Measurements from ENCODE around the gene ABTB2.

Gene ABTB2

DNA sequence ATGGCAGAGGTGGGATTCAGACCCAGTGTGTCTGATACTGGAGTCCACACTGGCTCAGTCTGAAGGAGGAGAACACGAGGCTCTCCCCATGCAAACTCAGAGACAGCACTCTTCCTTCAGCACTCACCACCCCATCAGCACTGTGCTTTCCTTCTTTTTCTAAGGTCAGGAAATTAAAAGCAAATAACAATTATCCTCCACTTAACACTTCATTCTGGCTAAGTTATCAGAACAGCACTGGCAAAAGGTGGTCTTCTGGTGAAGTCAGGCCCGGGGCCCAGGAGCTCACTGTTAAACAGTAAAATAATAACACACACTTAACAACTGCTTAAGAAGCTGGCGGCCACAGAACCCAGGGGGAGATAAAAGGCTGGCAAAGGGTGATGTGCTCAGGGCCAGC is 145.2 kb downstream of the ABTB2 start:
- TF ChIP-seq, protein P1, sequence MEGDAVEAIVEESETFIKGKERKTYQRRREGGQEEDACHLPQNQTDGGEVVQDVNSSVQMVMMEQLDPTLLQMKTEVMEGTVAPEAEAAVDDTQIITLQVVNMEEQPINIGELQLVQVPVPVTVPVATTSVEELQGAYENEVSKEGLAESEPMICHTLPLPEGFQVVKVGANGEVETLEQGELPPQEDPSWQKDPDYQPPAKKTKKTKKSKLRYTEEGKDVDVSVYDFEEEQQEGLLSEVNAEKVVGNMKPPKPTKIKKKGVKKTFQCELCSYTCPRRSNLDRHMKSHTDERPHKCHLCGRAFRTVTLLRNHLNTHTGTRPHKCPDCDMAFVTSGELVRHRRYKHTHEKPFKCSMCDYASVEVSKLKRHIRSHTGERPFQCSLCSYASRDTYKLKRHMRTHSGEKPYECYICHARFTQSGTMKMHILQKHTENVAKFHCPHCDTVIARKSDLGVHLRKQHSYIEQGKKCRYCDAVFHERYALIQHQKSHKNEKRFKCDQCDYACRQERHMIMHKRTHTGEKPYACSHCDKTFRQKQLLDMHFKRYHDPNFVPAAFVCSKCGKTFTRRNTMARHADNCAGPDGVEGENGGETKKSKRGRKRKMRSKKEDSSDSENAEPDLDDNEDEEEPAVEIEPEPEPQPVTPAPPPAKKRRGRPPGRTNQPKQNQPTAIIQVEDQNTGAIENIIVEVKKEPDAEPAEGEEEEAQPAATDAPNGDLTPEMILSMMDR (IDR thresholded peaks at IDR 0.05; ENCODE audit: low read depth, low read length, missing control alignments), result no peak
- DNase-seq (ENCODE audit: extremely low read depth, low read depth), result no peak
- H3K4me3 ChIP-seq (replicated peaks; ENCODE audit: low read depth, low read length), result no peak overlapping the region

DNA sequence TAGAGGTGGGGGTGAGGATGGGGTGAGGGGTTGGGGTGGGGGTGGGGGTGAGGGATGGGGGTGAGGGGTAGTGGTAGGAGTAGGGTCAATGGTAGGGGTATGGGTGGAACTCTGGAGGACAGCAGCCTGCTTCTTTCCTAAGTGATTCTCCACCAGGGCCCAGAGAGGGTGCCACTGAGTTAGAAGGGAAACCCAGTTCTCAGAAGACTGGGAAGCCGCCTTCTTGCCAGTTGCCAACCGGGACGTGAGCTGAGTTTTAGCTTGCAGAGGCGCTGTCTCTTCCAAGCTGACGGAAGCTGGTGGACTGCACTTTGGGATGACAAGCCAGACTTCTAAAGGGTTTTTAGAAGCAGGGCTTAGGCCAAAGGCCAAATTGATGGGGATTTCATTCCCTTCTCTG is 148.0 kb downstream of the ABTB2 start:
- TF ChIP-seq, protein P1 (IDR thresholded peaks at IDR 0.05; ENCODE audit: low read depth, low read length, missing control alignments), result peak; percentile 2
- DNase-seq (ENCODE audit: extremely low read depth, low read depth), result no peak
- H3K4me3 ChIP-seq (replicated peaks; ENCODE audit: low read depth, low read length), result no peak overlapping the region

DNA sequence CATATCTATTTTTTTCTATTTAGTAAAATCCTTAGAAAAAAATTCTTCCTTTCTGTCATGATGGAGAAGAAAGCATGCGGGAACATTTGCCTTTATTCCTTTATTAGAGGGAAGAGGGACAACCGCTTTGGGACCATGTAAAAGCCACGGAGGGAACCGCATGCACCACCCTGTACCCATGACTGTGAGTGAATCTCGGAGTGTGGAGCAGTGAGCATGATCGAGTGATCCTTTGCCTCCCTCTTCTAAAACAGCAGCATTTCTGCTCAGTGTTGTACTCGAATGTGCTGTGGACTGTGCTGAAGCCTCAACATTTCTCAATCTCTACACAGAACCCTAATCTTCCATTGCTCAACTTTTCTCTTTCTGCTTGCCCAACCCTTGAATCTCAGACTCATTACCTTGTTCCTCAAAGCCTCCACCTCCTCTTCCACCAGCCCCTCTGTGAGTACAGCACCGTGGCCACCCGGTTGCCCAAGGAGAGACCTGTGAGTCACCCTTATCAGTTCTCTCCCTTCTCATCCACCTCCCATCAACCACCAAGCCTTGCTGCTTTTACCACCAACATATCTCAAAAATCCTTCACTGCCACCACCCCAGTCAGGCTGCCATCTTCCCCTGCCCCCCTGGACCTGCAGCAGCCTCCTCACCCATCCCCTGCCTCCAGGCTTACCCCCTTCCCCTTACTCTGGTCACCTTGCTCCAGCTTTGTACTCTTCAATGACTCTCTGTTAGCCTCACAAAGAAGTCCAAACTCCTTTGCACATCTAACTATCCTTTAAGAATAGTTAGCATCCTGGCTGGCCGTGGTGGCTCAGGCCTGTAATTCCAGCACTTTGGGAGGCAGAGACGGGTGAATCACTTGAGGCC is 149.3 kb downstream of the ABTB2 start:
- no peak for DNase-seq (ENCODE audit: extremely low read depth, low read depth)
- no peak overlapping the region for H3K4me3 ChIP-seq (replicated peaks; ENCODE audit: low read depth, low read length)
- TF ChIP-seq, protein P1 (IDR thresholded peaks at IDR 0.05; ENCODE audit: low read depth, low read length, missing control alignments), result no peak

DNA sequence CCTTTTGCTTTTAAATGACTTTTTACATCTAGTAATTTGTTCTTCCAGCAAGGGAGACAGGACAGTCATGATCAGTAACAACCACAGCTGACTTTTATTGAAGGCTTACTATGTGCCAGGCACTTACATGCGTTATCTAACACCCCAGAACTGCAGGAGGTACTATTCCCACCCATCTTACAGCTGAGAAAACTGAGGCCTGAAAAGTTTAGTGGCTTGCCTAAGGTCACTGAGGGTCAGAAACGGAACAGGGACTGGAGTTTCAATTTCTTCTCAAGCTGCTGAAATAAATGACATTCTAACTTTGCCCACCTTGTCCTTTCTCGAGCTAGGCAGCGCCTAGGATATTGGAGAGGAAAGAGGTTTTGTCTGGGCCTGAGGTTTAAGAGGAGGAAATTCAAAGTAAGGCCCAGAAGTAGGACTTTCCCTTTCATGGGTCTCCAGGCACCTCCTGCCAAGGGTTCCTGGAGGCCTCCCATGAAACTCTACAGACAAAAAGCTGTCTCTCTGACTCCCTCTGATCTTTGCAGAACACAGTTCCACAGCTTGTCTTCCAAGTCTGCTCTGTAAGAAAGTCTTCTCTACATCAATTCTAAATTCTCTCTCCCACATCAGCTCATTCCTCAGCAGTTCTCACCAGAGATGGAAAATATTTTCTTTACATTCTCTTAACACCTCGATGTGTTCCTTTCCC is 150.2 kb downstream of the ABTB2 start:
- TF ChIP-seq, protein P1 (IDR thresholded peaks at IDR 0.05; ENCODE audit: low read depth, low read length, missing control alignments), result no peak
- no peak overlapping the region for H3K4me3 ChIP-seq (replicated peaks; ENCODE audit: low read depth, low read length)
- no peak for DNase-seq (ENCODE audit: extremely low read depth, low read depth)

DNA sequence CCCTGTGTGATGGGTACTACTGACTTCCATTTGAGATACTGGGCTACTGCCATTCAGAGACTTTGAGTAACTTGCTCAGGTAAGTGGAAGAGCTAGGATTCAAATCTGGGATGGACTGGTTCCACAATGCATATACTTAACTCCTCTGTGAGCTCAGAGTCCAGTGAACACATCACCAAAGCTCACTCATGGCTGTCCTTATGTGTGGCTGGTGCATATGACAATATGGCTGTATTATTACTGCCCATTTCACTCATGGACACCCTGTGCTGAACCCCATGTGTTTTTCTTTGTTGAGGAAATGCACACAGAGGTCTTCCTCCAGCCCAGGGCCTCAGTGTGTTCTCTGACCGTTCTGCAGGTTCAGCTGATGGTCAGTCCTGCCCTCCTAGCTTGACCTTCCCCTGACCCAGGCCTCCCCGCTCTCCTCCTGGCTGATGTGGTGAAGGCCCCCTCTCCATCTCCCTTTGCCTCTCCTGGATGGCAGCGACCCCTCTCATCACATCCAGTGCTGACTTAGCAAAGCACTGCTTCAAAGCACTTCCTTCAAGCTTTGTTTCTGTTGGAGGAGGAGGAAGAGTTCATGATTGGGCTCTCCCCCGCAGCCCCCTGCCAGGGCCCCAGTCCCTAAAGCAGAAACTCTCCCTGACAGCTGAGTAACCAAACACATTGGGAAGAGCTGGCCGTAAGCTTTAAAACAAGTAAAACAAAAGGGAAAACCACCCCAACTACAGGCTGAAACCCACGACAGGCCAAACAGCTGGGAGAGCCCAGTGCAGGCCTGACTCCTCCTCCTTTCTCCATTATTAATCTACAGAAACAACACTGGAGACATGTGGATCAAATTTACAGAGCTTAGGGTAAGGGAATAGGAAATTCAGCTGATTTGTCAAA is 151.2 kb downstream of the ABTB2 start:
- TF ChIP-seq, protein P1 (IDR thresholded peaks at IDR 0.05; ENCODE audit: low read depth, low read length, missing control alignments), result no peak
- no peak overlapping the region for H3K4me3 ChIP-seq (replicated peaks; ENCODE audit: low read depth, low read length)
- no peak for DNase-seq (ENCODE audit: extremely low read depth, low read depth)

DNA sequence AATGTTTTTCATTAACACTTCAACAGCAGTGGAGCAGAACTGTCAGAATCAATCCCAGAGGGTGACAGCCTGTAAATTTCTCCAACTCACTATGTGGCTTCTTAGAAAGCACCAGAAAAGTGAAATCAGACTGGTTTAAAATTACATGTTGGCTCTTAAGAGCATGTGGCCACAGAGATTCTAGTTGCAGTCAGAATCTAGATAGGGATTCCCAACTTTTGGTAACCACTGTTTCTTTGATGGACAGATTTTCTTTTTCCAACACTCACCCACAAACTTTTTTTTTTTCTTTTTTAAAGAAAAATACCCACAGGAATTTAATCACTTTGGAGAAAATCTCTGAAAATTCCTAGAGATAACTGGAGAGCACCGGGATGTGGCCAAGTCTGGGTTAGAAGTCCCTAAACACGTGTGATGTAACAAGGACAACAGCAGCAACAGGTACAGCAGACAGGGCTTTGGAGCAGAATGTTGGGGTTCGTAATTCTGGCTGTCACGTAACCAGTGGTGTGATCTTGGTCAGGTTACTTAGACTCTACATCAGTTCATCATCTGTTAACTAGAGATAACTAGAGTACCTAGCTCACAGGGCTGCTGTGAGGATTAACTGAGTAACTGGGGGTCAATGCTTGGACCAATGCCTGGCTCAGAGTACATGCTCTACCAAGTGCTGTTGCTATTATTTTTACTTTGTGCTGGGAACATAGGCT is 152.3 kb downstream of the ABTB2 start:
- DNase-seq (ENCODE audit: extremely low read depth, low read depth), result no peak
- TF ChIP-seq, protein P1 (IDR thresholded peaks at IDR 0.05; ENCODE audit: low read depth, low read length, missing control alignments), result no peak
- H3K4me3 ChIP-seq (replicated peaks; ENCODE audit: low read depth, low read length), result no peak overlapping the region

All from HFF-Myc (cell line).